T-helper 17 cell (primary cell): ENCODE measurements around the gene GBE1. TPM values are rescaled to one million over a fixed set of nuclear protein-coding genes. Genes with fewer than 3 reads are reported as not detected.

ENCODE experiments used
- ATAC-seq: fragments of 150-1000 bp; cut with Tn5 transposase; 2 replicates; pipeline ENCODE4 v1.10.0; 2021; ENCODE audit warnings: mild to moderate bottlenecking, moderate library complexity
- DNase-seq, 3 donors: peaks; one replicate each; pipeline versions ENCODE4 v3.0.0 to v3.0.0-alpha.2; 2020 to 2021
- H3K9me3 ChIP-seq: one replicate; pipeline ENCODE4 v1.7.0; 2013; ENCODE audit warnings: low read length, mild to moderate bottlenecking; ENCODE audit not compliant: control insufficient read depth, poor library complexity, severe bottlenecking
- H3K27ac Mint-ChIP-seq: one replicate; pipeline ENCODE4 v1.8.0; 2022; ENCODE audit warnings: mild to moderate bottlenecking, moderate library complexity, mixed read lengths
- H3K27me3 Mint-ChIP-seq: one replicate; pipeline ENCODE4 v1.8.0; 2022; ENCODE audit warnings: mixed read lengths
- H3K36me3 Mint-ChIP-seq: one replicate; pipeline ENCODE4 v1.8.0; 2022; ENCODE audit warnings: low read depth, mixed read lengths
- H3K4me1 Mint-ChIP-seq: one replicate; pipeline ENCODE4 v1.8.0; 2022; ENCODE audit warnings: mild to moderate bottlenecking, mixed read lengths
- H3K4me3 Mint-ChIP-seq: one replicate; pipeline ENCODE4 v1.8.0; 2022; ENCODE audit warnings: mild to moderate bottlenecking, moderate library complexity, mixed read lengths
- total RNA-seq, 4 donors: library from RNA in 2 of 4; stranded (reverse) in 2 of 4; gene quantifications; one replicate each; pipeline ENCODE4 v1.2.3 and lab custom pipeline; 2022 to 2026

The GBE1 gene
- total RNA-seq, 2 donors from 2014 or later = 8.0 to 8.6 TPM

DNA sequence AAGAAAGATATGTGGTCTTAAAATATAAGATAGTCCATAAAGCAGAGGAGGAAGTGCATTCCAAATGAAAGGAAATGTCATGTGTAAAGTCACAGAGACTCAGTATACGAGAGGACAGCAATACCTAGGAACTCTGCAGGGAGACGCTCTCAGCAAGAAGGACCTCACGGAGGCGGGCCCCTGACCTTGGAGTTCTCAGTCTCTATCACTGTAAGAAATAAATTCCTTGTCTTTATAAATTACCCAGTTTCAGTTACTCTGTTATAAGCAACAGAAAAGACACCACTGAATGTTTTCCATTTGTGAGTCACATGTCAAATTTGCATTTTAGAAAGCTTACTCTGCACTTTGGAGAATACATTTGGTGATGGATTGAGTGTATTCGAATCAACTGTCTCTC, 140.6 kb downstream of the GBE1 start:
- H3K4me1 Mint-ChIP-seq = no peaks in the 10 kb centered on the region
- no peaks in the 10 kb centered on the region for H3K27me3 Mint-ChIP-seq
- H3K27ac Mint-ChIP-seq = no peak overlapping the region
- H3K4me3 Mint-ChIP-seq = no peak overlapping the region
- H3K36me3 Mint-ChIP-seq = no peaks in the 10 kb centered on the region
- ATAC-seq (no peak), DNase-seq (no peak)
- H3K9me3 ChIP-seq = no peaks in the 10 kb centered on the region

DNA sequence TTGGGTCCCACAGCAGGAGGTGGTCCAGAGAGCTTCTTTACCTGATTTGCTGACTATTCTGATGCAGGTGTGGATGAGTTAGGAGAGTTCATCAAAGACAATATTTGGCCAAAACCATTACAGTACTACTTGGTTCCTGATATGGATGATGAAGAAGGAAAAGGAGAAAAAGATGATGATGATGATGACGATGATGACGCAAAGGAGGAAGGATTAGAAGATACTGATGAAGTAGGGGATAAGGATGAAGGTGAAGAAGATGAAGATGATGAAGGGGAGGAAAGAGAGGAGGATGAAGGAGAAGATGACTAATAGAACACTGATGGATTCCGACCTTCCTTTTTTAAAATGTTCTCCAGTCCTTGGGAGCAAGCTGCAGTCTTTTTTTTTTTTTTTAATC, 148.7 kb downstream of the GBE1 start:
- Mint-ChIP-seq H3K4me1 (no peaks in the 10 kb centered on the region), H3K27me3 (no peaks in the 10 kb centered on the region), H3K27ac (no peak overlapping the region), H3K4me3 (no peak overlapping the region), H3K36me3 (no peaks in the 10 kb centered on the region)
- DNase-seq (no peak), ATAC-seq (no peak)
- no peaks in the 10 kb centered on the region for H3K9me3 ChIP-seq

DNA sequence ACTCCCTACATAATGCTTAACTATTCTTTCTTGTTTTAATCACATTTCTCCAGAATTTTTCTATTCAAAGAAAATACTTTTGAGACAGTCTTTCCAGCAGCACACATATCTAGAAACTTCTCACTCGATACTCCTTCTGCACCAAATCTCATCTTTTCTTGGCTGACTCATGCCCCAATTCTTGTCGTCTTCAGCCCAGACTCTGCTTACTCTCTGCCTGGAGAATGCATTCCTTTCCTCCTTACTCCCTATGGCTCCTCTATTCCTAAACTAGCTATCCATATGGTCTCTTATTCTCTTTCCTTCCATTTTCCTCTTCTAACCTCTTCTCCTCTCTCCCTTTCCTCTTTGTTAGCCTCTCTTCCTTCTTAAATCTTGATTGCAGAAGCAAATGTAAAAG, 158.7 kb downstream of the GBE1 start:
- ATAC-seq = no peak

DNA sequence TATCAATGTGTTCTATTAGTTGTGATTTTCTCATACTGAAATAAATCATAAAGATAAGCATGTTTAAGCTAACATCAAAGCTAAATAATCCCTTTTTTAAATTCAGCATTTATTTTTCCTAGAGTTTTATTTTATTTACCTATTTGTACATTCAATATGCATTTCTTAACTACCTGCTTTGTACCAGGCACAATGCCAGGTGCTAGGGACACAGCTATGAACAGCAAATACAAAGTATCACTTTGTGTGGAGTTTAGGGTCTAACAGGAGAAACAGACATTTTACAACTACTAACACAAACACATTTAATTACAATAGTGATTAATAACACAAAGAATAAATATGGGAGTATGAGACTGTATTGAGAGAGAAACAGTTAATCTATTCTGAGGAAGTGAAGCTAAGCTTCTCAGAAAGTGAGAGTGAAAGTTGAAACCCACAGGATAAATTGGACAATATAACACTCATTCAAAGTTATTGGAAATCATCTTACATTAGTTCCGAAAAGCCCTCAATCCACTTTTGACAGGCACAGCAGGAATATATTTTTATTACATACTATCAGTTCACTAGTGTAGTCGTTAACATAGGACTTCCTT, 159.6 kb downstream of the GBE1 start:
- Mint-ChIP-seq H3K36me3 (no peaks in the 10 kb centered on the region), H3K27ac (no peak overlapping the region), H3K27me3 (no peaks in the 10 kb centered on the region), H3K4me3 (no peak overlapping the region), H3K4me1 (no peaks in the 10 kb centered on the region)
- ATAC-seq (no peak), DNase-seq (no peak)
- no peaks in the 10 kb centered on the region for H3K9me3 ChIP-seq

More for the DNA sequence above, 158.7 kb downstream of the GBE1 start:
- Mint-ChIP-seq H3K27me3 (no peaks in the 10 kb centered on the region), H3K27ac (no peak overlapping the region), H3K36me3 (no peaks in the 10 kb centered on the region), H3K4me1 (no peaks in the 10 kb centered on the region), H3K4me3 (no peak overlapping the region)
- DNase-seq = no peak
- no peaks in the 10 kb centered on the region for H3K9me3 ChIP-seq

DNA sequence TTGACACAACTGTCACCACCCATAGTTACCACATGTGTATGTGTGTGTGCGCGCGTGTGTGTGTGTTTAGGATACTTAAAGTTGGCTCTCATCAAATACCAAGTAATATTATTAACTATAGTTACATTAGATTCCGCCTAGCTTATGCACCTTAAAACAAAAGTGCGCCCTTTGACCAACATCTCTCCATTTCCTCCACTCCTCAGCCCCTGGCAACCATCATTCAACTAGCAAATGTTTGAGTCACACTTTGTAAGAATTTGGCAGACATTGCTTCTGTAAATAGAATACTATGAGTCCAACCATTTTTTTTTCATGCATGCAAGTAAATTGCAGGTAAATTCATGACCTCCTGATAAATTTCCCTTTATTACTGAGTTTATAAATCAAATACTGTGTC, 169.3 kb downstream of the GBE1 start:
- Mint-ChIP-seq H3K4me1 (no peaks in the 10 kb centered on the region), H3K27ac (no peak overlapping the region), H3K27me3 (no peaks in the 10 kb centered on the region), H3K4me3 (no peak overlapping the region), H3K36me3 (peaks cover 3% of the 10 kb centered on the region)
- no peaks in the 10 kb centered on the region for H3K9me3 ChIP-seq
- no peak for DNase-seq
- no peak for ATAC-seq

DNA sequence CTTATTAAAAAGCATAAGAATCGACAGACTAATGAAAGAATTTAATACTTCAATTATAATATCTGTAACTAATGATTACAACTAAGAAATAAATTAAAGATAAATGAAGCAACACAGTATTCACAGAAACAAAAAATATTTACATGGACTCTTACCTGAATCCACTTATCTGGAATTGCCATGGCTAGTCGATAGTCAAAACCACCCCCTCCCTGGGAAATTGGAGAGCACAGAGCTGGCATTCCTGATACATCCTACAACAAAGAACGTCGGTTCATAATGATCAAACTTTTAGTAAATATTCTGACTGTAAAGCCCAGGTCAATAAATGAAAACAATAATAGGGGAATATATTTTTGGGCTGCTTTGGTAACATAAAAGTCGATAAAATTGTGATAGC, 175.5 kb downstream of the GBE1 start:
- no peak overlapping the region for H3K4me3 Mint-ChIP-seq
- peaks cover 3% of the 10 kb centered on the region for H3K36me3 Mint-ChIP-seq
- H3K9me3 ChIP-seq = no peaks in the 10 kb centered on the region
- peaks cover 4% of the 10 kb centered on the region for H3K4me1 Mint-ChIP-seq
- DNase-seq (no peak), ATAC-seq (no peak)
- H3K27me3 Mint-ChIP-seq = no peaks in the 10 kb centered on the region
- no peak overlapping the region for H3K27ac Mint-ChIP-seq

DNA sequence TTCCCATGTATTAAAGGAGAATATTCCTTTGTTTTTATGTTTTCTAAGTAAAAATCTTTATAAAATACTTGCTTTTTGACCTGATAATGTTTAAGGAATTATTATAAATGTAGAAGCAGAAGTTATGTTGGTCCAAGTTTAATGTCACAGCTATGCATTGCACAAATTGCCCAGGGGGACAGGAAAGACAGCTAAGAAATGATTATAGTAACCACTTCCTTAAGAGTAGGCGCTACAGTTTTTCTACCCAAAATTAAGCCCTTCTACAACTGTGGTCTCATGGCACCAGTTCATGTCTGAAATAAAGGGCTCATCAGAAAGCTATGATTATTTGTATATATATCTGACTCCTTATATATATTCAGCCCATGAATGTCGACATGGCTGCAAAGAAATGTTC, 176.4 kb downstream of the GBE1 start:
- H3K27me3 Mint-ChIP-seq = no peaks in the 10 kb centered on the region
- H3K9me3 ChIP-seq = no peaks in the 10 kb centered on the region
- peaks cover 3% of the 10 kb centered on the region for H3K36me3 Mint-ChIP-seq
- DNase-seq = no peak
- peaks cover 4% of the 10 kb centered on the region for H3K4me1 Mint-ChIP-seq
- ATAC-seq = no peak
- H3K4me3 Mint-ChIP-seq = no peak overlapping the region
- no peak overlapping the region for H3K27ac Mint-ChIP-seq

DNA sequence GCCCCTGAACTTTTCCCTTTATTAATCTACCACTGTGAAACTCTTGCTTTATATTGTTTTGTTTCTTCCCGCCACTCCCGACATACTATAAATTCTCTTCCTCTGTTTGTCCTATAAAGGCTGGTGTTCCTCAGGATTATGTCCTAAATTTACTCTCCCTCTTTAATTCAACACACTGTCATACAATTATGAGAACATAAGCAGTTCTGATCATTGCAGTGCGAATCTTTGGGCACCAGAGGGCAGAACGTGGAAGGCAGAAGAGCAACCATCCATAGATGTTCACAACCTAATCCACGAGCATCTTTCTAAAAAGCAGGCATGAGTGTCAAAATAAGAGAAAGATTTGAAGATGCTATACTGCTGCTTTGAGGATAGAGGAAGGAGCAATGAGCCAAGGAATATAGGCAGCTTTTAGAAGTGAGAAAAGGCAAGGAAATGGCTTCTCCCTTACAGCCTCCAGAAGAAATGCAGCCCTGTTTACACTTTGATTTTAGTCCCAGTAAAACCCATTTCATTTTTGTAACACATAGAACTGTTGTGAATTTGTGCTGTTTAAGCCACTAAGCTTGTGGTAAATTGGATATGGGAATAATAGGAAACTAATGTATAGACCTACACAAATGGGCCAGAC, 179.4 kb downstream of the GBE1 start:
- peaks cover 4% of the 10 kb centered on the region for H3K4me1 Mint-ChIP-seq
- H3K36me3 Mint-ChIP-seq = peaks cover 6% of the 10 kb centered on the region
- H3K4me3 Mint-ChIP-seq = no peak overlapping the region
- DNase-seq (no peak), ATAC-seq (peak; percentile 46)
- peak overlapping the region; percentile 74 for H3K27ac Mint-ChIP-seq
- no peaks in the 10 kb centered on the region for H3K27me3 Mint-ChIP-seq
- H3K9me3 ChIP-seq = no peaks in the 10 kb centered on the region

DNA sequence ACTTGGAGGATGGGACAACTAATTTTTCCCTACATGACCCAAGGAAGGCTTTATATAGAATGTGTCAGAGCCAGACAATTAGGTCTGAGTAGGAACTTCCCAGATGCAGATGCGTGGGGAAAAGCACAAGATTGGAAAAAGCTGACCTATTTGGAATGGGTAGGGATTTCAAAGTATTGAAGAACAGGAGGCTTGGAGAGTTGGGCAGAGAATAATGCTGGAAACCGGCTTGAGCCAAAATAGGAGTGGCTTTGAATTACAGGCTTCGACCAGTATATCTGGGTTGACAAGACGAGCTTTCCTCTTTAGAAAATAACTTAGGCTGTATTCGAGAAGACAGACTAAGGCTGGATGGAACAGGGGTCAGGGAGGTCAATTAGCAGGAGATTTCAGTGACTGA, 181.1 kb downstream of the GBE1 start:
- H3K9me3 ChIP-seq = no peaks in the 10 kb centered on the region
- ATAC-seq (no peak), DNase-seq (no peak)
- Mint-ChIP-seq H3K36me3 (peaks cover 6% of the 10 kb centered on the region), H3K4me1 (peaks cover 4% of the 10 kb centered on the region), H3K4me3 (no peak overlapping the region), H3K27me3 (no peaks in the 10 kb centered on the region), H3K27ac (no peak overlapping the region)

DNA sequence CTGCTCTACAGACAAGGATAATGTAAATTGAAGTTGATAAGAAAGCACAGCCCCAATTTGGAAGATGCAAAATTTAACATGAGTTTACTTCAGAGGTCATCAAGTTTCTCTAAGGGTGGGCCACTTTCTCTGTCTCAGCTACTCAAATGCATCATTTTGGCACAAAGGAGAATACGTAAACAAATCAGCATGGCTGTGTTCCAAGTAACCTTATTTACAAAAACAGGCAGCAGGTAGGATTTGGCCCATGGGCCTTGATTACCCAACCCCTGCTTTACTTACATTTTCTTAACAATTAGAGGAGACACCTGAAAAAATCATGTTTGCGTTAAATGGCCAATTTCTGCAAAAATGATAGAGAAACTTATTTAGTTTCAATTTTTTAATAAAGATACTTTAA, 181.7 kb downstream of the GBE1 start:
- no peaks in the 10 kb centered on the region for H3K9me3 ChIP-seq
- Mint-ChIP-seq H3K4me1 (peaks cover 4% of the 10 kb centered on the region), H3K4me3 (no peak overlapping the region), H3K36me3 (peaks cover 6% of the 10 kb centered on the region), H3K27me3 (no peaks in the 10 kb centered on the region), H3K27ac (no peak overlapping the region)
- no peak for DNase-seq
- no peak for ATAC-seq

DNA sequence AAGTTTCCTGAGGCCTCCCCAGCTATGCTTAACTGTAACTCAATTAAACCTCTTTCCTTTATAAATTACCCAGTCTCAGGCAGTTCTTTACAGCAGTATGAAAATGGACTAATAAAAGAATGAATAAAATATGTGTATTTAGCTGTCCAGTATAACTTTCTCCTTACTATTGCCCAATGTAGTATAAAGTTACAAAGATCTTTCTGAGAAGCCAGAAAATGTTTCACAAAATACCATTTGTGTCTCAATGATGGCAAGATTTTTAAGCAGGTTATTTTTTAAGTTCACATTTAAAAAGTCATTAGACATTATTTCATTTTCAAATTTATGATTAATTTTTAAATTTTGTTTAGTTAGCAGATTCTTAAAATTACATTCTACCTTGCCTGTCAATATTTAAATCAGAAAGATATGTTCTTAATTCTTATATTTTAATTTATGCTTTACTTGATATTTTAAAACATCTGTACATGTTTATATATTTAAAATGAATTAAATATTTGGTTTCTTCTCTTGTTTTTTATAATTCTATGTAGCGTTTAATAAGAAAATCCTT, 189.2 kb downstream of the GBE1 start:
- H3K9me3 ChIP-seq = no peaks in the 10 kb centered on the region
- Mint-ChIP-seq H3K36me3 (no peaks in the 10 kb centered on the region), H3K27ac (no peak overlapping the region)

DNA sequence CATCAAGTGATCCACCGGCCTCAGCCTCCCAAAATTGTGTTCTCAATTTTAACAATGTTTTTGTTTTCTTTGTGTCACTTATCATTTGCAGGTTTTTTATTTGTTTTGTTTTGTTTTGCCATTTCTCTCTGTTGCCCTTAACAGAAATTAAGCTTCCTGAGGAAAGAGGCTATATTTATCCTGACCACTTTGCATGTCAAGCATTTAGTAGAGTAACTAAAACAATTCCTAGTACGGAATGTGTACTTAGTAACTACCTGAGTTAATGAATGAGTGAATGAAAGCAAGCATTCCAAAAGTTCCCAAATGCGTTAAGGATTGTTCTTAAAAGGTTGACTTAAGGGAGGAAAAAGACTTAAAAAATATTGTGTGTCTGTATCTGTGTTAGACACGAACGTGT, 193.1 kb downstream of the GBE1 start:
- DNase-seq (no peak), ATAC-seq (no peak)
- no peak overlapping the region for H3K4me3 Mint-ChIP-seq
- no peaks in the 10 kb centered on the region for H3K27me3 Mint-ChIP-seq
- no peaks in the 10 kb centered on the region for H3K36me3 Mint-ChIP-seq
- no peaks in the 10 kb centered on the region for H3K9me3 ChIP-seq
- no peaks in the 10 kb centered on the region for H3K4me1 Mint-ChIP-seq
- no peak overlapping the region for H3K27ac Mint-ChIP-seq

More for the DNA sequence above, 189.2 kb downstream of the GBE1 start:
- no peak overlapping the region for H3K4me3 Mint-ChIP-seq
- H3K27me3 Mint-ChIP-seq = no peaks in the 10 kb centered on the region
- no peaks in the 10 kb centered on the region for H3K4me1 Mint-ChIP-seq
- ATAC-seq = no peak
- DNase-seq = no peak

DNA sequence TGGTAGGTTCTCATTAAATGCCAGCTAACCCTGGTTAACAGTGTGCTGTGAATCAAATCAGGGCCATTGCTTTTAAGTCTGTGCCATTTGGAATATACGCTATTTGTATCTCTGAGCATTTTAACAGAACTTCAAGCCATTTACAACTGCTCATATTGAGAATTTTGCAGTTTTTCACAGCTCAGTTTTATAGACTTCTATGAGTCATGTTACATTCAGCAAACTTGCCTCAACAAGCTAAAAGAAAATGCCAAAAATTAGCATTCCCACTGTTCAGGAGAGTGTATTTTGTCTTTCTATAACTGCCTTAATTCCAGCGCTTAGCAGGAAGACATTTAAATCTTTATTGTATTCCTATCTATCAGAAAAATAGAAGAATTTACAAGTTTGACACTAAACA, 196.4 kb downstream of the GBE1 start:
- H3K9me3 ChIP-seq = no peaks in the 10 kb centered on the region
- H3K27ac Mint-ChIP-seq = no peak overlapping the region
- H3K4me3 Mint-ChIP-seq = no peak overlapping the region
- no peaks in the 10 kb centered on the region for H3K36me3 Mint-ChIP-seq
- DNase-seq (no peak), ATAC-seq (no peak)
- H3K27me3 Mint-ChIP-seq = no peaks in the 10 kb centered on the region
- H3K4me1 Mint-ChIP-seq = no peaks in the 10 kb centered on the region

DNA sequence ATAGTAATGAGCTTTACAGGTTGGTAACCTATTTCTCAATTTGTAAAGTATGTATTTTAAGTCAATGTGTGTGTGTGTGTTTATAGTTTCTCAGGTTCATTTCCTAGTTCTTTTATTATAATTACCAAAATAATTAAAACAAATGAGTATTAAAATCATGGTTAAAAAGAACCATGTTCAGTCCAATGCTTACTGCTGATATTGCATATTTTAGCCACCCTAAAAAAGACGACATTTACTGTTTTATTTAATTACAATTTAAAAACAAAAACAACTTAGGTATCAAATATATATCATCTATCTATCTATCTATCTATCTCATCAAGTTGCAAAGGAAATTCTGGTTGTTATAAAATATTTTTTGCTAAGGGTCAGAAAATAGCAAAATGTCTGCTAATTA, 203.3 kb downstream of the GBE1 start:
- no peak overlapping the region for H3K4me3 Mint-ChIP-seq
- no peak for ATAC-seq
- H3K36me3 Mint-ChIP-seq = no peaks in the 10 kb centered on the region
- no peak overlapping the region for H3K27ac Mint-ChIP-seq
- H3K9me3 ChIP-seq = no peaks in the 10 kb centered on the region
- no peak for DNase-seq
- H3K27me3 Mint-ChIP-seq = no peaks in the 10 kb centered on the region
- H3K4me1 Mint-ChIP-seq = no peaks in the 10 kb centered on the region
